ENCODE measurements around the gene DDX55.
A peak's percentile ranks its signal among the peaks of the same experiment; 100 is the strongest.

DDX55 gene

DNA sequence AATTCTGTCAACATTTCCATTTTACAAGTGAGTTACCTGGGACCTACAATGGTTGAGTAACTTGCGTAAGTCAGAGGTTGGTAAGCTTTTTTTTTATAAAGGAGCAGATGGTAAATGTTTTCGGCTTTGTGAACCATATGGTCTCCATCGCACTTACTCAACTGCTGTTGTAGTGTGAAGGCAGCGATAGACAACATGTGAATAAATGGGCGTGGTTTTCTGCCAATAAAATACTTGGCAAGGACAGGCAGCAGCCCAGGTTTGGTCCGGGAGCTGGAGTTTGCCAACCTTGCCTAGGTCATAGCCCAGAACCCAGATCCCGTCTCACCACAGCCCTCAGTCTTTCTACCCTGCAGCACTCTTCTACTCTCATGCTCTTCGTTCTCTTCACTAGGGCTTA is 6.3 kb downstream of the DDX55 start:
- no peak for DNase-seq (ENCODE audit: low read depth)

DNA sequence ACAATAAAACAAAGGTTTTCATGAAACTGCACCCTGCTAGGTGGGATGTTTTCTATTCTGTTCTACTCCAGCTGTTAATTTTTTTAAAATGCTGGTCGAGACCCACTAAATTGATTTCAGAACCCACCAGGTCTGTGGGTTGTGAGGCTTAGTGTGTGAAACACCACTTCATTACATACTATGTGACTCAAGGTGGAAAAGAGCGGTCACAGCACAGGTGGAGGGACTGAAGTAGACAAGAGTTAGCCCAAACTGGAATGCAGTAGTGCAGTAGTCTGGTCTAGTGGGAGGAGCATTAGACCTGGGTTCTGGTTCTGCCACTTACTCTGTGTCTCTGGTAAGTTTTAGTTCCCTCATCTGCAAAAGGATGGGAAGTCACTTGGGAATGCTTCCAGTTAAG is 12.2 kb downstream of the DDX55 start:
- no peak for DNase-seq (ENCODE audit: low read depth)

DNA sequence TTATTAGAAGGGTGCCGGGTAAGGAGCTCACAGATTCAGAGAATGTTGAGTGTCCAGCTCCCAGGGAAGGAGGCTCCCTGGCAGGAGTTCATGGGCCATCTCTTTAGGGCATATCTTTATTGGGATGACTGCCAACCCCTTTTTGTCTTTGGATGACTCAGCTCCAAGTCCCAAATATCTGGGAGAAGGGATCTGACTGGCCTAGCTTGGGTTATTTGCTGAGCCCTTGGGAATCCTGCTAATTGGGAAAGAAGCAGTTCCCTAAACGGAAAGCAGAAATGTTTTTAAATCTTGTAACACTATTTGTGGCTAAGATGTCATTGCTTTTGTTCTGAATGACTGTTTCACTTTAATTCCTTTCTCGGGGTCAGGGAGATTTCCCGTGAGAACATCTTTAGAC is 12.6 kb downstream of the DDX55 start:
- DNase-seq (ENCODE audit: low read depth), result no peak

DNA sequence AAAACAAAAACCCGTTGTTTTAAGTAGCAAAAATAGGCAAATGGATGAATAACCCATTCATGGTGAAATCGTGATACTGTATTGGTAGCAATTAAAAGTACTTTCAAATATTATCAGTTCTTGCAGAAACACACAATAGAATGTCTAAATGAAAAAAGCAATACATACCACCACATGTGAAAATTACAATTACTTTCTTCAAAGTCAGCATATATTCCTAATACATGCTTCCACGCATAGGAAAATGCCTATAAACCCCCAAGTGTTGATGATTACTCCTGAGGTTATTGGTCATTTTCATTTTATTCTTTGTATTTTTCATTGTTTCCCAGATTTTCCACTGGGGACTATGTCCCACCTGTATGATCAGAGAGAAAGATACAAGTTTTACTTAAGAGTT is 15.2 kb downstream of the DDX55 start:
- DNase-seq (ENCODE audit: low read depth), result no peak

DNA sequence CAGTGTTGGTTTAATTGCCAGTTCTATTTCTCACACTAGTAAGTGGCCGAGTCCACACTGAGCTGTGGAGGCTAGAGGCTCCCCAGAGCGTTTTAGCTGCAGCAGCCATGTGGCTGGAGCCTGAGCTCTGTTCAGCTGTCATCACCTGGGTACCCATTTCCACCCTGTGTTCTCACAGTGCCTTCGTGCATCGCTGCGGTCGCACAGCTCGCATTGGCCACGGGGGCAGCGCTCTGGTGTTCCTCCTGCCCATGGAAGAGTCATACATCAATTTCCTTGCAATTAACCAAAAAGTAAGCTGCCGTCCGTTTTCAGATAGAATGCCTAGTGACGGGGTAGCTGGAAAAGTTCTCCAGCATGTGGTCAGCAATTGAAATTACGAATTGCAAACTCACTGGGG is 15.7 kb downstream of the DDX55 start:
- no peak for DNase-seq (ENCODE audit: low read depth)

DNA sequence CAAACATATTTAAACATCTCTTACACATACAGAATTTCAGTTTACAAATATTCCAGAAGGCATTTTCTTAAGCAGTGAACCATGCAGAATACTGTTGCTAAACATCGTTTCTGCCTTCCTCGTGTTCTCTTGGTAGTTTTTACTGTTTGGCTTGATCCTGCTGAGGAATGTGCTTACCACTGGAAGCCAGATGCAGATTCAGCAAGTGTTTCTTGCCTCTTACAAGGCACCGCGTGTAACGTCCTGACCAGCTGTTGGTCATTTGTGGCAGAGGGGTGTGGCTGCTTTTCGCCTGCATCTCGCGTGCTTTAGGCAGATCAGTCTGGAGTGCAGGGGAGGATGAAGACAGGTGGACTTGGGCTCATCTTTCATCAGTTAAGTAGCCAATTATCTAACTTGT is 19.2 kb downstream of the DDX55 start:
- no peak for DNase-seq (ENCODE audit: low read depth)

DNA sequence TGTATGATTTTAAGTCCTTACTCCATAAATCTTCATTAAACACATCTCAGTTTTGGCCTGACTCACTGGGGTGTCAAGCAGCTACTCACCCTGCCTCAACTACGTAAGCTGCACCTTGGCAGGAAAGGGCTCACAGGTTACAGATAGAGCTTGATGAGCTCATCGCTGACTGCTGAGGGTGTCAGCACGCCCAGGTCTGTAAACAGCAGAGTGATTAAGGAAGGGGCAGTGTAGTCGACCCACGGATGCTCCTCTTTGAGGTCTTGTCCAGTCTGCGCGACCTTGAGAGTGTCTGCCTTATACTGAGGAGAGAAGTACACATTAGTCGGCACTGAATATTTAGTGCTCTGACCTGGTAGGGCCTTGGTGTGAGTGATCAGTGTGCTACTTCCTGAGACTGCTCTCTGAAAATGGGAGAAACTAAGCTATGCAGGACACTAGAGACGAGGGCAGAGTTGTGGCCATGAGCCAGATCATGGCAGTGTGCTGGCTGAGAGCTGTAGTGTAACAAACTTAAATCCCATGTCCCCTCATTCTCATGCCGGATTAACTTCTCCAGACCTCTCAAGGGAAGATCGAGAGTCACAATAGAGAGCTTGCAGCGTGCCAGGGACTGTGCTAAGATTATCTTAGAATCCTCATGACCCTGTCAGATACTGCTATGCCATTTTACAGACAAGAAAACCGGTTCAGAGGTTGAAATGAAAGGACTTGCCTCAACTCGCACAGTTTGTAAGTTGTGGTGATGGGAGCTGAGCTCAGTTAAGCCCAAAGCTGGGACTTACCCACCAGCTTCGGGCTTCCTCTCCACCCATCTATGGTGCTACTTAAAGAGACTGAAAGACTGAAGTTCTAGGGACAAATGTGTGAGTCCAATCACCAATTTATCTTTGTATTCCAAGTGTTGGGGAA is 20.0 kb downstream of the DDX55 start:
- no peak for DNase-seq (ENCODE audit: low read depth)

DNA sequence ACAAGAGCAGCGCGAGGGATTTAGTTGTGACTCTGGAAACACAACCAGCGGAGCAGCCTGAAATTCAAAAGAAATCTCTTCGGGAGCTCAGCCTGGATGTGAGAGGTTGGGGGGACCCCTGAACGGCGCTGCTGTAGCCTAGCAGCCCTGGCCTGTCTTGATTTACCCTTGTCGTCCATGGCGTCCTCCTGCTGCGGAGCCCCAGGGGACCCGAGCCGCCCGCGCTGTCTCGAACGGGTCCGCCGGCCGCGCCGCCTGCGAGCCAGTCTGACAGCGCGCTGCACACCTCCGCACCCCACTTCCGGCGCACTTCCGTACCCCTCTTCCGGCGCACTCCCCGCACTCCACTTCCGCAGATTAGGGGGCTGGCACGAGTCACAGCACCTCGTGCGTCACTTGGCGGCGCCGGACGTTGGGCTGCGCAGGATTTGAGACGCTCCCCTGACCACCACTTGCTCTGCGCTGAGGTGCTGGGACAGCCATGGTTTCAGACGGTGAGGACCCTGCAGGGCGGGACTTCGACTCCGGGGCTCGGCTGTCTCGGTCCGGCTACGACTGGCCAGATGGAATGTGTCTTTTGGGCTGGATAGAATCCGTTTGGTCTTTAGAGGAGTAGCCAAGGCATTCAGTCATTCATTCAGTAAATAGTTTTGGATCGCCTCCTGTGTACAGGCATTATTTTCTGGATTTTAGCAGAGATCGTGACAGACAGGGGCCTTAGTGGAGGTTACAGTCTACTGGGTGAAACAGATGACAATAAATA is 31.7 kb downstream of the DDX55 start, which contains the start of the genes EIF2B1 and GTF2H3:
Gene EIF2B1 (minus strand): TSS at position 308 of the 763 bp plus-strand sequence. CDS start 129 bp downstream, at position 179.
Gene GTF2H3 (plus strand): TSS at position 451 of the 763 bp plus-strand sequence. CDS start 31 bp downstream, at position 482.
- DNase-seq (ENCODE audit: low read depth), result peak; percentile 81

DNA sequence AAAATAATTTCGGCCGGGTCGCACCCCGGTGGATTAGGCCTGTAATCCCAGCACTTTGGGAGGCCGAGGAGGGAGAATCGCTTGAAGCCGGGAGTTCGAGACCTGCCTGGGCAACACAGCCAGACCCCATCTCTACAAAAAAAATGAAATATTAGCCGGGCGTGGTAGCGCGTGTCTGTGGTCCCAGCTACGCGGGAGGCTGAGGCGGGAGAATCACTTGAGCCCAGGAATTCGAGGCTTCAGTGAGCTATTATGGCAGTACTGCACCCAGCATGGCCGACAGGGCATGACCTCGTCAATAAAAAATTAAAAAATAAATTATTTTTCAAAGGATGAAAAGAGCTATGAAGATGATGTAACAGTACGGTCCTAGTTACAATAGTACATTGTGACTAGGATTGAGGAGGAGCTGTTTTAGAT is 32.3 kb downstream of the DDX55 start:
- no peak for DNase-seq (ENCODE audit: low read depth)

DNA sequence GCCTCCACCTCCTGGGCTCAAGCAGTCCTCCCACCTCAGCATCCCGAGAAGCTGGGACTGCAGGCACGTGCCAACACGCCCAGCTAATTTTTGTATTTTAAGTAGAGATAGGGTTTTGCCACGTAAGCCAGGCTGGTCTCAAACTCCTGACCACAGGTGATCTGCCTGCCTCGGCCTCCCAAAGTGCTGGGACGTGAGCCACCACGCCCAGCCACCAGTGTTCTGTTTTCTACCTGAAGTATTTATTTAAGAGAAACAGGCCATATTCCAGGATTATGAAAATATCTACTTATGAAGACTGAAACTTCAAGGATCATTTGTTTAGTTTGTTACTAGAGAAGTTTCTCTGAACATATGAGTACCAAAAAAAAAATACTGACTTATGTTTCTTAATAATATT is 42.0 kb downstream of the DDX55 start:
- DNase-seq (ENCODE audit: low read depth), result no peak

DNA sequence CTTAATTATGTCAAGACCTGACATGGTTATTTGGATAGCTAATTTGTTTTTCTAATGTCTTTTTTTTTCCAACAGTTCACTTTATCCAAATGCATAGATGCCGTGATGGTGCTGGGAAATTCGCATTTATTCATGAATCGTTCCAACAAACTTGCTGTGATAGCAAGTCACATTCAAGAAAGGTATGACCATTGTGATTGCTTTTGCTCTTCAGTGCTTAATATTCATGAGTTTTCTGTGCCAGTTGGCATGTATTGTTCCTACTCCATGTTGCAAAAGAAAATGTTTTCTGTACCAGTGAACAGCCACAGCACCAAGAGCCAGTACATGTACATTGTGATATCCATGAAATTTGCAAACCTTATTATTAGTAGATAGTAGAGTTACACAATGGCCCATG is 43.5 kb downstream of the DDX55 start:
- DNase-seq (ENCODE audit: low read depth), result no peak

DNA sequence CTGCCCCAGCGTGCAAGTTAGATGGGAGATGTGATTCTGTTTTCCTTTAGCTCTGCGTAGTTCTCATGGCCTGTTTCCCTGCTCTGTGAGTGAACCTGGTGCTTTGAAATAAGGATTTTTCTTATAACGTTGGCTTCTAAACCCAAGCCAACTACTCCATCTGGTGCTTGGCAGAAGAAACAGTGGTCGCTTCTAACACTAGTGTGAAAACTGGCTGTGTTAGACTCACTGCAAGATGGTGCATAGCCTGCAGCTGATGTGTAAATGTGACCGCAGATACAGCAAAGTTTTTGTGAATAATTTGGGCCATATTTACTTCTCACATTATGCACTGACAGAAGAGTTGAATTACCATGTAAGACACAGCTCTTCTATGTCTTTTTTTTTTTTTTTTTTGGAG is 44.0 kb downstream of the DDX55 start:
- DNase-seq (ENCODE audit: low read depth), result no peak

DNA sequence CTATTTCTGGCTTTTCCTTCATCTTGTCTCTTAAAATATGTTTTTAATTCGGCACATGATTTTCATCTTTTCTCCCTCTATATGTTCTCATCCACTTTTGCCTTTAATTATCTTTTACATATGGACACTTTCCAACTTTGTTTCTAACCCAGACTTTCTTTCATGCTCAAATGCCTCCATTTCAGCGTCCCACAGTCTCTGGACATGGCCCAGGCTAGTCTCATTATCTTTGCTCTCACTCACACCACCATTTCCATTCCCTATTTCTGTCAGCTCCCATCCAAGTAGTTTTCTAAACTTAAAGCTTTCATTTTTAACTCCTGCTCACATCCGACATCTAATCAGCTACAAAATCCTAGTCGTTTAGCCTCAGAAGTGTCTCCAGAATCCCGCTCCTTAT is 46.5 kb downstream of the DDX55 start:
- no peak for DNase-seq (ENCODE audit: low read depth)

DNA sequence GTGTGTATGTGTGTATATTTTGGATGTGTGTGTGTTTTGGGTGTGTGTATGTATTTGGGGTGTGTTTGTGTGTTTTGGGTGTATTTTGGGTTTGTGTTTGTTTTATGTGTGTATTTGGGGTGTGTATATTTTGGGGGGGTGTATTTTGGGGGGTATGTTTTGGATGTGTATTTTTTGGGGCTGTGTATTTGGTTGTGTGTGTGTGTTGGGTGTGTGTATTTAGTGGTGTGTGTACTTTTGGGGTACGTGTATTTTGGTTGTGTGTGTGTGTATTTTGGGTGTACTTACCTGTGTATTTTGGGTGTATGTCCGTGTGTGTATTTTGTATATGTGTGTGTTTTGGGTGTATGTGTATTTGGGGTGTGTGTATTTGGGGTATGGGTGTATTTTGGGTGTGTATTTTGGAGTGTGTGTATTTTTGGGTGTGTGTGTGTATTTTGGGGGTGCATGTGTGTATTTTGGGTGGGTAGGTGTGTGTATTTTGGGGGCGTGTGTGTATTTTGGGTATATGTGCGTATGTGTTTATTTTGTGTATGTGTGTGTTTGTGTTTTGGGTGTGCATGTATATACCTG is 52.3 kb downstream of the DDX55 start:
- no peak for DNase-seq (ENCODE audit: low read depth)

DNA sequence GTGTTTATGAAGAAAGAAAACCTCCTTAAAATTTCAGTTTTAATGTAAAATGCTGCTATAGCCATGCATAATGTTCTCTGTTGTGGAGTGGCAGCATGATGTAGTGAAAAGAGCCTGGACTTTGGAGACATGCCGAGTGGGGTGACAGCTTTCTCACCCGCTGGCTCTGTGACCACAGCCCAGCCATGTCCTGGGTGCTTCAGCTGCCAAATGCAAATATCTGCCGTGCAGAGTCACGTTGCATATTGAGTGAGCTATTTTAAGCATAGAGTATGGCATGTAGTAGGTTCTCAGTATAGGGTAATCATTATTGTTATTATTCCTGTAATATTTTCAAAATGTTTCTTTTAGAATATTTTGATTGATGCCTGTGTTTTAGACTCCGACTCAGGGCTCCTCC is 53.5 kb downstream of the DDX55 start:
- DNase-seq (ENCODE audit: low read depth), result no peak

DNA sequence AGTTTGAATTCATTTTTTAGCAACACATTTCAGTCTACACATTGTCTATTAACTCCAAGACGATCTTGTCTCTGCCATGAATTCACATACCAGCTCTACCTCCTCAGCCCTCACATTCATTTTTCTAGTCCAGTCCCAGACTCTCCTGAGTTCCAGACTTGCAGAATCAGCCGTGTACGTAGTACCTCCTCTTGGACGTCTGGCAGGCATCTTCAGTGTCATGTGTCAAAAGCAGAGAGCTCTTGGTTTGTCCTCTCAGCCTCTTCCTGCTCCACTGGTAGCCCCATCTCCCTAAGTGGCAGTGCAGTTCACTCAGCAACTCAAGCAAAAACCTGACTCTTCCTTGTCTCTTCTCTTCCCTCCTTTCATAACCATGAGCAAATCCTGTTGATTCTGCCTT is 54.5 kb downstream of the DDX55 start:
- no peak for DNase-seq (ENCODE audit: low read depth)

DNA sequence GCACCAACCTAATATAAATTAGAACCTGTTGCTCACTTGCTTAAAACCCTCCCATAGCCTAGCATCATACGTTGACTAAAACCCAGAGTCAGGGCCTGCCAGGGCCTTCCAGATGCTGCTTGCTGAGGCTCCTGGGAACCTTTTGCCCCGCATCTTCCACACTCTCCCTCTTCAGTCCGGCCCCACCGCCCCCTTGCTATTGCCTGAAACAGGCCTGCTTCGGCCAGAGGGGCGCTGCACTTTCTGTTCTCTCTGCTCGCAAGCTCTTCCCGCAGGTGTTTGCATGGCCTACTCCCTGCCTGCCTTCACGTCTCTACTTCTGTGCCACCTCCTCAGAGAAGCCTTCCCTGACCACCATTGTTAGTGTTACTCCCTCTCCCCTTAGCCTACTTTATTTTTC is 55.3 kb downstream of the DDX55 start:
- DNase-seq (ENCODE audit: low read depth), result no peak

DNA sequence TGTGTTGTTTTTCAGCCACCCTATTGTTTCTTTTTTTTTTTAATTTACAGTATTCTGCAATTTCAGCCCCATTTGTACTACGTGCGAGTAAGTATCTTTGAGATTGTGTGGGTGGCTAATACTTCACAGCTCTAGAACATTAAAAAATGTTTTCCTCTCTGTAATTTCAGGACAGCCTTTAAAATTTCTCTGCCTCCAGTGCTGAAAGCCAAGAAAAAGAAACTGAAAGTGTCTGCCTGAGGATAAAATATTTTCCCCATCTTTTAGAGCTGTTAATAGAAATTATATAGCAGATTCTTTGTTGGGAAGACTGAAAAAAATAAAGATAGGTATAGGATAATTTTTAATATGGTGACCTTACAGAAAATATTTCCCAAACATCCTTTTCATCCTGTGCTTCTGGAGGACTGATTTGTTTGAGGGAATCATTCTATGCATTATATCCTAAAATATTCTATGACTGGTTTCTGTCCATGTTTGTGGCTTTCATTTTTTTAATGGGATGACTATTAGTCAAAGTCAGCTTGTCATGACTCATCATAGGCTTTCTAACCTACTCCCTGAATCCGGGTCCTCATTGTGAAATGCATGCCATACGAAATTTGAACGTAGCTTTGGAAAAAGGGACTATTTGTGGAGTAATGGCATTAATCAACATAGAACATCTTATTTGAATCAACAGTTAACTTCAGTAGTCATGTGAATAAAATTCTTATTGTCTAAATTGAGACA is 58.3 kb downstream of the DDX55 start:
- peak; percentile 62 for DNase-seq (ENCODE audit: low read depth)

DNA sequence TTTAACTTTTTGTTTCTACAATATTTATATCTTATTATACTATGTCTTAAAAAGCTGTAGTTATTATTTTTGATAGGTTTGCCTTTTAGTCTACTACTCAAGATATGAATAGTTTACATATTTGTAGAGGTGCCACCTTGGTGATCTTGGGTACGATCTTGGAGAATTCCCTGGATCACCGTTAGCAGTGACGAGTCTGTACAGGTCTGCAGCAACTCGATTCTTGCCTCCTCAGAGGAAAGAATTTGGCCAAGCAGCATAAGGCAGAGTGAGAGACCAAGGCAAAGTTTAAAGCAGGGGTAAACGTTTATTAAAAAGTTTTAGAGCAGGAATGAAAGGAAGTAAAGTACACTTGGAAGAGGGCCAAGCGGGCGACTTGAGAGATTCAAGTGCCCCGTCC is 65.9 kb downstream of the DDX55 start:
- DNase-seq (ENCODE audit: low read depth), result no peak

All from HS-27A (cell line).